Uterus (tissue), 4 donors: ENCODE measurements around the gene CFAP97. TPM values are rescaled to one million over a fixed set of nuclear protein-coding genes. Genes with fewer than 3 reads are reported as not detected.
A peak's percentile ranks its signal among the peaks of the same experiment; 100 is the strongest.

Source experiments
- DNase-seq, 2 donors: peaks; one replicate each; pipeline ENCODE4 v3.0.0-alpha.2; 2019 to 2020
- H3K27ac ChIP-seq, 2 donors: fragments of 200-600 bp; sonication (generic); 1 replicate in 1 of 2; 2 replicates in 1 of 2; pipeline ENCODE4 v1.5.1; 2016 to 2018
- H3K27me3 ChIP-seq, 2 donors: fragments of 200-600 bp; sonication (generic); one replicate each; pipeline ENCODE4 v1.5.1; 2018 to 2019; ENCODE audit warnings: control low read depth in 1 of 2
- H3K36me3 ChIP-seq, 2 donors: fragments of 200-600 bp; sonication (generic); one replicate each; pipeline ENCODE4 v1.5.1; 2019; ENCODE audit warnings: control low read depth in 1 of 2
- H3K4me1 ChIP-seq, 2 donors: fragments of 200-600 bp; sonication (generic); one replicate each; pipeline ENCODE4 v1.5.1; 2018 to 2019; ENCODE audit warnings: control low read depth in 1 of 2
- H3K4me3 ChIP-seq, 2 donors: fragments of 200-600 bp; sonication (generic); 1 replicate in 1 of 2; 2 replicates in 1 of 2; pipeline ENCODE4 v1.5.1; 2018 to 2019; ENCODE audit warnings: mild to moderate bottlenecking in 1 of 2
- H3K9me3 ChIP-seq, 2 donors: fragments of 200-600 bp; sonication (generic); one replicate each; pipeline ENCODE4 v1.5.1; 2019; ENCODE audit warnings: control low read depth in 1 of 2
- POLR2A ChIP-seq, 2 donors: fragments of 450-650 bp; IDR thresholded peaks; one replicate each; pipeline ENCODE4 v1.6.1; 2016; ENCODE audit warnings: antibody characterized with exemption in 2 of 2, mild to moderate bottlenecking in 1 of 2, moderate library complexity in 1 of 2
- intact Hi-C: fragments of 100-400 bp; cut with DNase I; formaldehyde crosslinking; loops from one replicate; pipeline ENCODE4 v1.15.1; 2023; ENCODE audit warnings: low total_unique reads
- total RNA-seq, 4 donors: library from RNA; depleted of rRNA in 3 of 4; stranded (reverse); fragments of >200 nt in 3 of 4; gene quantifications; one replicate each; pipeline versions ENCODE4 v1.1.0 to v1.2.4, GENCODE V29; 2014 to 2023
- TF ChIP-seq, protein P1 (sequence below), 4 experiments: fragments of 200-600 bp in 2 of 4; fragments of 450-650 bp in 2 of 4; sonication (generic) in 2 of 4; IDR thresholded peaks; one replicate each; pipeline ENCODE4 v1.5.1; 2016 to 2019; ENCODE audit warnings: antibody characterized with exemption in 4 of 4, mild to moderate bottlenecking in 2 of 4, moderate library complexity in 1 of 4
- donor health status: DM: yes; HTN: yes; CAD: no.

CFAP97 gene
- total RNA-seq, 4 donors from 2014 or later = 20.9 to 63.1 (median 42.0) TPM

GRCh38 chr4:185189606-185190305 lies 14.0 kb downstream of the CFAP97 start:
- Histone ChIP-seq H3K9me3 (no peaks in the 10 kb centered on the region), H3K27ac (no peak overlapping the region), H3K36me3 (no peaks in the 10 kb centered on the region), H3K27me3 (no peaks in the 10 kb centered on the region), H3K4me3 (no peak overlapping the region), H3K4me1 (no peaks in the 10 kb centered on the region)
- no peak for DNase-seq
- TF ChIP-seq, protein P1, sequence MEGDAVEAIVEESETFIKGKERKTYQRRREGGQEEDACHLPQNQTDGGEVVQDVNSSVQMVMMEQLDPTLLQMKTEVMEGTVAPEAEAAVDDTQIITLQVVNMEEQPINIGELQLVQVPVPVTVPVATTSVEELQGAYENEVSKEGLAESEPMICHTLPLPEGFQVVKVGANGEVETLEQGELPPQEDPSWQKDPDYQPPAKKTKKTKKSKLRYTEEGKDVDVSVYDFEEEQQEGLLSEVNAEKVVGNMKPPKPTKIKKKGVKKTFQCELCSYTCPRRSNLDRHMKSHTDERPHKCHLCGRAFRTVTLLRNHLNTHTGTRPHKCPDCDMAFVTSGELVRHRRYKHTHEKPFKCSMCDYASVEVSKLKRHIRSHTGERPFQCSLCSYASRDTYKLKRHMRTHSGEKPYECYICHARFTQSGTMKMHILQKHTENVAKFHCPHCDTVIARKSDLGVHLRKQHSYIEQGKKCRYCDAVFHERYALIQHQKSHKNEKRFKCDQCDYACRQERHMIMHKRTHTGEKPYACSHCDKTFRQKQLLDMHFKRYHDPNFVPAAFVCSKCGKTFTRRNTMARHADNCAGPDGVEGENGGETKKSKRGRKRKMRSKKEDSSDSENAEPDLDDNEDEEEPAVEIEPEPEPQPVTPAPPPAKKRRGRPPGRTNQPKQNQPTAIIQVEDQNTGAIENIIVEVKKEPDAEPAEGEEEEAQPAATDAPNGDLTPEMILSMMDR (IDR thresholded peaks at IDR 0.05) = no peak
- no peak for TF ChIP-seq POLR2A (IDR thresholded peaks at IDR 0.05)
- intact Hi-C loops = no loop called here

- Histone ChIP-seq H3K36me3 (no peaks in the 10 kb centered on the region), H3K27me3 (no peaks in the 10 kb centered on the region), H3K4me3 (no peak overlapping the region), H3K9me3 (no peaks in the 10 kb centered on the region), H3K4me1 (no peaks in the 10 kb centered on the region), H3K27ac (no peak overlapping the region)
- intact Hi-C loops = no loop called here
- no peak for DNase-seq
- TF ChIP-seq, protein P1 (IDR thresholded peaks at IDR 0.05) = no peak
- TF ChIP-seq POLR2A (IDR thresholded peaks at IDR 0.05) = no peak
These were observed 17.0 kb downstream of the CFAP97 start for GRCh38 chr4:185186769-185187168.

GRCh38 chr4:185183622-185184281 lies 20.0 kb downstream of the CFAP97 start:
- Histone ChIP-seq H3K9me3 (no peaks in the 10 kb centered on the region), H3K27me3 (no peaks in the 10 kb centered on the region), H3K36me3 (no peaks in the 10 kb centered on the region), H3K27ac (no peak overlapping the region), H3K4me3 (no peak overlapping the region), H3K4me1 (no peaks in the 10 kb centered on the region)
- intact Hi-C loops = no loop called here
- no peak for TF ChIP-seq POLR2A (IDR thresholded peaks at IDR 0.05)
- TF ChIP-seq, protein P1 (IDR thresholded peaks at IDR 0.05) = peak; percentile 67 to 79 (median 76)
- DNase-seq = peak; percentile 66 to 91

DNA sequence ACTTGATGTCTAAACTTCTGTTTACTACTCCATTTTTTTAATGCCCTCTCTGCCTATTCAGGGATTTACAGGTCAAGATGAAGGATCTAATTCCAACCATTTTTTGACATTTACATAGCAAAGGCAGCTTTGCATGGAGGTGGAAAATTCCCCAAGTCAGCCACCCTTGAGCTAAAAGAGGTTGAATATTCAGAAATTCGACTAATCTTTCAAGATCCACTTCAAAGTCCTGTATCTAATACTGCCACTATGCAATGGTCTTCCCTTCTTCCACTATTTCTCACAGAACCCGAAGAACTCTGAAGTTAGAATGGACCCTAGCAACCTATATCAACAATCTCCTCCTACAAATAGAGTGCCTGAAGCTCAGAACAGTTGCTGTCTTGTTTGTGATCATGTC lies 21.6 kb downstream of the CFAP97 start:
- intact Hi-C loops = no loop called here
- no peak overlapping the region for H3K4me3 ChIP-seq
- no peak overlapping the region for H3K27ac ChIP-seq
- H3K27me3 ChIP-seq = no peaks in the 10 kb centered on the region
- DNase-seq = no peak
- no peaks in the 10 kb centered on the region for H3K9me3 ChIP-seq
- H3K4me1 ChIP-seq = no peaks in the 10 kb centered on the region
- H3K36me3 ChIP-seq = no peaks in the 10 kb centered on the region
- TF ChIP-seq, protein P1 (IDR thresholded peaks at IDR 0.05) = no peak
- no peak for TF ChIP-seq POLR2A (IDR thresholded peaks at IDR 0.05)

DNA sequence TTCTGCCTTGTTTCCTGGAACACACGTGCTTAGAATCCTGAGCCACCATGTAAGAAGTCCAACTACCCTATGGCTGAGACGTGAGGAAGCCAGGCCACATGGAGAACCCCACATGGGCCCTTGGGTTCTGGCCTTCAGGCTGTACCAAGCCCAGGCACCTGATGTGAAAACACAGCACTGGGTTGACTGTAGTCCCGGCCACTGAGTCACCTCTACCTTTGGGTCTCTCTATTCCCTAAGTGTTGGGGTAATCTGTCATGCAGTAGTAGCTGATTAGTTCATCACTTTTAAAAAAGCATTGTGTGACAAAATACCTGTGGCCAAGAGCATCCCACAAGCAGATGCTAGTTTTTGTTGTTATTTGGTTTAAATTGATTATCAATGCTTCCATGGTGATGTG lies 24.3 kb downstream of the CFAP97 start:
- H3K4me3 ChIP-seq = no peak overlapping the region
- no peaks in the 10 kb centered on the region for H3K36me3 ChIP-seq
- no peaks in the 10 kb centered on the region for H3K4me1 ChIP-seq
- H3K9me3 ChIP-seq = no peaks in the 10 kb centered on the region
- intact Hi-C loops = no loop called here
- DNase-seq = no peak
- H3K27me3 ChIP-seq = no peaks in the 10 kb centered on the region
- TF ChIP-seq POLR2A (IDR thresholded peaks at IDR 0.05) = no peak
- TF ChIP-seq, protein P1 (IDR thresholded peaks at IDR 0.05) = no peak
- no peak overlapping the region for H3K27ac ChIP-seq
